ENCODE data around the gene CDC45.

DNA sequence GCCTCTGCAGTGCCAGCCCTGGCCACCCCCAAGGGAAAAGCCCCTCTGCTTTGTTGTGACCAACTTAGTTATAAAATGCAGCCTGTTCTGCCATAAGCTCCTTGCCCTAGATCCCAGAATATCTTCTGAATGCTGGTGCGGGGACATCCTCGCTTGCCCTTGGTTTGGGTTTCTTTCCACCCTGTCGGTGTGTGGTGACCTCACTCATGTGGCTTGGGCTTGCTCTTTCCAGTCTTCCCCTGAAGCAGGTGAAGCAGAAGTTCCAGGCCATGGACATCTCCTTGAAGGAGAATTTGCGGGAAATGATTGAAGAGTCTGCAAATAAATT lies 27.8 kb downstream of the CDC45 start:
- TF ChIP-seq POLR2A (IDR thresholded peaks at IDR 0.05): no peak
- TF ChIP-seq, protein P1, sequence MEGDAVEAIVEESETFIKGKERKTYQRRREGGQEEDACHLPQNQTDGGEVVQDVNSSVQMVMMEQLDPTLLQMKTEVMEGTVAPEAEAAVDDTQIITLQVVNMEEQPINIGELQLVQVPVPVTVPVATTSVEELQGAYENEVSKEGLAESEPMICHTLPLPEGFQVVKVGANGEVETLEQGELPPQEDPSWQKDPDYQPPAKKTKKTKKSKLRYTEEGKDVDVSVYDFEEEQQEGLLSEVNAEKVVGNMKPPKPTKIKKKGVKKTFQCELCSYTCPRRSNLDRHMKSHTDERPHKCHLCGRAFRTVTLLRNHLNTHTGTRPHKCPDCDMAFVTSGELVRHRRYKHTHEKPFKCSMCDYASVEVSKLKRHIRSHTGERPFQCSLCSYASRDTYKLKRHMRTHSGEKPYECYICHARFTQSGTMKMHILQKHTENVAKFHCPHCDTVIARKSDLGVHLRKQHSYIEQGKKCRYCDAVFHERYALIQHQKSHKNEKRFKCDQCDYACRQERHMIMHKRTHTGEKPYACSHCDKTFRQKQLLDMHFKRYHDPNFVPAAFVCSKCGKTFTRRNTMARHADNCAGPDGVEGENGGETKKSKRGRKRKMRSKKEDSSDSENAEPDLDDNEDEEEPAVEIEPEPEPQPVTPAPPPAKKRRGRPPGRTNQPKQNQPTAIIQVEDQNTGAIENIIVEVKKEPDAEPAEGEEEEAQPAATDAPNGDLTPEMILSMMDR (IDR thresholded peaks at IDR 0.05): no peak
